ENCODE measurements around the gene CD96.

DNA sequence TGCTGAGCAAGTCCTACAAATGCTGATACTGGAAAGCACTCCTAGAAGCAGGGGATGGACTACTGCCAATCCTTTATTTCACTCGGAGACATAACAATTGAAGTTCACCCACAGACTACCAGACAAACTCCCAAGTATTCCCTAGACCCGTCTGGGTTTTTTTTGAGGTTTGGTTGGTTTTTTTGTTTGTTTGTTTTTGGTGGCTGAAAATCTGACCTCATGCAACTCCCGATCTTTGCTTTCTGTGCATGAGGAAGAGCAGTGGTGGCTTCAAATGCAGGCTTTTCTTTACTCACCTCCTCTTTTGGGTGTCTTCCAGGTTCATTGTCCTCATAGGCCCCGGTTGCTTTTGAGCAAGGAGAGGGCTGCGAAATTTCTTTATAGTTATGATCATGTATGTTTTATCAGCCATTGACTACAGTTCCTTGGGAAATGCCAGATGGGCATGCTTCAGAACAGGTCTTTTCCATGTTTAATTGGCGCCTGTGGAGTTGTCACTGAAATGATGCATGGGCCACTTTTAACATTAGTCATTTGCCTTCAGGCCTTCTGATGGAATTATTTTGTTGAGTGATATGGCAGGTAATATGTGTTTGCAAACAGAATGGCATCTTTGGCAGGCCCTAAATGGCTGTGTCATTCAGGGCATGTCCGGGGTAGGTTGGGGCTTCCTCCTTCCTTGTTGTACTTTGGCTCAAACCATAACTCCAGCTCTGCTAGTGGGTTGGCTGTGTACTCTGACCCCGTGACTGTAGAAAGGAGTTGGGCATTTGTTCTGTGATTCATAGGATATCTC lies 134.4 kb downstream of the CD96 start:
- no peak for TF ChIP-seq POLR2A (IDR thresholded peaks at IDR 0.05)
- TF ChIP-seq, protein P1, sequence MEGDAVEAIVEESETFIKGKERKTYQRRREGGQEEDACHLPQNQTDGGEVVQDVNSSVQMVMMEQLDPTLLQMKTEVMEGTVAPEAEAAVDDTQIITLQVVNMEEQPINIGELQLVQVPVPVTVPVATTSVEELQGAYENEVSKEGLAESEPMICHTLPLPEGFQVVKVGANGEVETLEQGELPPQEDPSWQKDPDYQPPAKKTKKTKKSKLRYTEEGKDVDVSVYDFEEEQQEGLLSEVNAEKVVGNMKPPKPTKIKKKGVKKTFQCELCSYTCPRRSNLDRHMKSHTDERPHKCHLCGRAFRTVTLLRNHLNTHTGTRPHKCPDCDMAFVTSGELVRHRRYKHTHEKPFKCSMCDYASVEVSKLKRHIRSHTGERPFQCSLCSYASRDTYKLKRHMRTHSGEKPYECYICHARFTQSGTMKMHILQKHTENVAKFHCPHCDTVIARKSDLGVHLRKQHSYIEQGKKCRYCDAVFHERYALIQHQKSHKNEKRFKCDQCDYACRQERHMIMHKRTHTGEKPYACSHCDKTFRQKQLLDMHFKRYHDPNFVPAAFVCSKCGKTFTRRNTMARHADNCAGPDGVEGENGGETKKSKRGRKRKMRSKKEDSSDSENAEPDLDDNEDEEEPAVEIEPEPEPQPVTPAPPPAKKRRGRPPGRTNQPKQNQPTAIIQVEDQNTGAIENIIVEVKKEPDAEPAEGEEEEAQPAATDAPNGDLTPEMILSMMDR (IDR thresholded peaks at IDR 0.05), result no peak
